Tibial nerve (tissue), 3 donors: ENCODE measurements around the gene TIGIT.

ENCODE experiments used
- CTCF ChIP-seq, 5 experiments: fragments of 200-600 bp in 3 of 5; fragments of 450-650 bp in 2 of 5; sonication (generic) in 3 of 5; IDR thresholded peaks; one replicate each; pipeline ENCODE4 v1.5.1; 2016 to 2019; ENCODE audit warnings: antibody characterized with exemption in 5 of 5, mild to moderate bottlenecking in 3 of 5, moderate library complexity in 2 of 5
- POLR2A ChIP-seq, 2 donors: fragments of 450-650 bp; IDR thresholded peaks; one replicate each; pipeline ENCODE4 v1.6.1; 2017; ENCODE audit warnings: antibody characterized with exemption in 2 of 2, mild to moderate bottlenecking in 2 of 2, moderate library complexity in 2 of 2

GRCh38 chr3:114308377-114308776 is 14.5 kb downstream of the TIGIT start:
- TF ChIP-seq CTCF (IDR thresholded peaks at IDR 0.05), result no peak
- TF ChIP-seq POLR2A (IDR thresholded peaks at IDR 0.05), result no peak
